Measurements from ENCODE around the gene STAT1.
A peak's percentile ranks its signal among the peaks of the same experiment; 100 is the strongest.

The STAT1 gene

GRCh38 chr2:191013932-191014652, at the start of gene STAT1:
Gene STAT1, minus strand, starts transcription at chr2:191014171. Its CDS starts 4,168 bp downstream, at chr2:191010003.
- DNase-seq (ENCODE audit: low read depth) = peak; percentile 95

- no peak for DNase-seq (ENCODE audit: low read depth)
Observed at GRCh38 chr2:191063584-191063983, 49.6 kb upstream of the STAT1 start.

- no peak for DNase-seq (ENCODE audit: low read depth)
Observed at GRCh38 chr2:191061381-191061980, 47.5 kb upstream of the STAT1 start.

GRCh38 chr2:191059308-191059707, 45.3 kb upstream of the STAT1 start:
- DNase-seq (ENCODE audit: low read depth) = no peak

- DNase-seq (ENCODE audit: low read depth) = no peak
Observed at GRCh38 chr2:191056228-191056627, 42.3 kb upstream of the STAT1 start.

GRCh38 chr2:191053256-191053655, 39.3 kb upstream of the STAT1 start:
- no peak for DNase-seq (ENCODE audit: low read depth)

GRCh38 chr2:191051825-191052778, 38.1 kb upstream of the STAT1 start:
- no peak for DNase-seq (ENCODE audit: low read depth)

- no peak for DNase-seq (ENCODE audit: low read depth)
Observed at GRCh38 chr2:191051177-191051576, 37.2 kb upstream of the STAT1 start.

- no peak for DNase-seq (ENCODE audit: low read depth)
Observed at GRCh38 chr2:191050640-191050987, 36.6 kb upstream of the STAT1 start.

GRCh38 chr2:191049728-191050639, 36.0 kb upstream of the STAT1 start:
- DNase-seq (ENCODE audit: low read depth) = no peak

- DNase-seq (ENCODE audit: low read depth) = no peak
Observed at GRCh38 chr2:191048073-191048472, 34.1 kb upstream of the STAT1 start.

GRCh38 chr2:191045141-191045540, 31.2 kb upstream of the STAT1 start:
- no peak for DNase-seq (ENCODE audit: low read depth)

GRCh38 chr2:191043438-191043837, 29.5 kb upstream of the STAT1 start:
- no peak for DNase-seq (ENCODE audit: low read depth)

GRCh38 chr2:191041418-191042161, 27.6 kb upstream of the STAT1 start:
- no peak for DNase-seq (ENCODE audit: low read depth)

- DNase-seq (ENCODE audit: low read depth) = no peak
Observed at GRCh38 chr2:191039616-191040015, 25.6 kb upstream of the STAT1 start.

GRCh38 chr2:191038741-191039140, 24.8 kb upstream of the STAT1 start:
- no peak for DNase-seq (ENCODE audit: low read depth)

GRCh38 chr2:191038241-191038725, 24.3 kb upstream of the STAT1 start:
- DNase-seq (ENCODE audit: low read depth) = peak; percentile 27

- no peak for DNase-seq (ENCODE audit: low read depth)
Observed at GRCh38 chr2:191037351-191037750, 23.4 kb upstream of the STAT1 start.

- no peak for DNase-seq (ENCODE audit: low read depth)
Observed at GRCh38 chr2:191036363-191036762, 22.4 kb upstream of the STAT1 start.

- DNase-seq (ENCODE audit: low read depth) = no peak
Observed at GRCh38 chr2:191032588-191033429, 18.8 kb upstream of the STAT1 start.
